GM19099 (cell line): Measurements from ENCODE around the gene SMIM41.

ENCODE experiments used
- POLR2A ChIP-seq: IDR thresholded peaks from 3 replicates; pipeline ENCODE4 v1.6.1; 2011; ENCODE audit warnings: low read depth; ENCODE audit not compliant: insufficient read length; ENCODE audit errors: extremely low read depth

SMIM41 gene

GRCh38 chr12:52139579-52140062 is 60.1 kb downstream of the SMIM41 start:
- TF ChIP-seq POLR2A, result no peak

GRCh38 chr12:52141306-52141705 is 61.8 kb downstream of the SMIM41 start:
- TF ChIP-seq POLR2A, result no peak

DNA sequence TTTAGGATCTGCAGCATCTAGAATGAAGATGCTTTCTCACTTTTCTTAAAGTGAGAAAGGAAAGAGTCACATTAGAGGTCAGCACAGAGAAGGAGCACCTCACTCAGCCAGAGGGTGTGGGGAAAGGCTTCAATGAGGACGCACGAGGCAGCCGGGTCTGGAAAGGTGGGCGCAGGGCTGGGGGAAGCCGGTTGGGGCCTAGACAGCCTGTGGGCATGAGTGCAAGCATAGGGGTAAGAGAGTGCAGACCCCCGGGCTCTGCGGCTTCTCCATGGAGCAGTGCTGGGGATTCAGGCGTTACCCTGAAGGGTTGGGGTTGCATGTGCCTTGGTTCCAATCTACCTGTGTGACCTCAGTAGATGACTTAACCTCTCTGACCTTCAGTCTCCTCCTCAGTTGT is 62.4 kb downstream of the SMIM41 start:
- TF ChIP-seq POLR2A, result no peak

DNA sequence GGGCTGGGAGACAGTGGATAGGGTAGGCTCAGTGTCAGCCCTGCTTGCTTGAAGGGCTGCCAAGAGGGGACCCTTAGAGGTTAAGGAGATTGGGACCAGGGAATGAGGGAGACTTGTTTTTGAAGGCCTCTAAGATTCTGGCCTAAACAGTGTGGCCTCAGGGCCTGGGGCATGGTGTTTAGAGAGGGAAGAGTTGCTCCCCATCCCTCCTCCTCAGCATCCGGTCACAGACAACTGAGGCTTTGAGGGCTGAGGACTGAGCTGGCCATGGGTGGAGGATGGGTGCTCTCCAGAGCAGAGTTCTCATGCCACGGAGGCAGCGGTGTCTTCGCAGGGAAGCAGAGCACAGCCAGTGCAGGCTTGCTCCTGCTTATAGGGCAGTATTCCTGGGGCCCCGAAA is 62.9 kb downstream of the SMIM41 start:
- TF ChIP-seq POLR2A, result no peak

DNA sequence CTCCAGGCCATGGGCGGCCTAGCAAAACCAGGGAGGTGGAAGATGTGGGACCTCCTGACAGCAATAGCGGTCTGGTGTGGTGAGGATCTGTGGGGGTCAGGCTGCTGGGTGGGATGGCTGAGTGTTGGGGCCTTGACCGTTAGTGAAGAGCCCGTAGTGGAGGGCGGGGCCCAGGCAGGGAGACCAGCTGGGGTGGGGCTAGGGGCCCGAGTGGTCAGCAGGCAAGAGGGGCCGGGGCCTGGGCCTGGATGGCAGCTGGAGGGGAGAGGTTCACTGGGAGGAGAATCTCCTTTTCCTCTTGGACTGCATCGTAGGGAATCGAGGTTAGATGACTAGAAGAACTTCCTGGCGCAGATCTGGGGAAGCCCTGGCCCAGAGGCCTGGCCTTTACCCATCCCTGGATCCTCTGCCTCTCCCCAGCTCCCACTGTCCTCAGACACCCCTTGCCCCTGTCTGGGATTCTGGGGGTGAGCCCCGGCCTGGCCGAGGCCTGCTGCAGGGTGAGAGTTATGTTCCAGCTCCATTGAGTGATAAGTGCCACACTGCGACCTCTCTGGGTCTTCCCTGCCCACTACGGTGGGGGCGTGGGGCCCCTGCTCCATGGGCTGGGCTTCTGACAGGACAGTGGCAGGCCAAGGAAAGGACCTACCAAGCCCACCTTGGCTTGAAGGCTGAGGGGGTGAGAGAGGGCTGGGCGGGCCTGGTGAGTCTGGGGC is 65.2 kb downstream of the SMIM41 start:
- no peak for TF ChIP-seq POLR2A

DNA sequence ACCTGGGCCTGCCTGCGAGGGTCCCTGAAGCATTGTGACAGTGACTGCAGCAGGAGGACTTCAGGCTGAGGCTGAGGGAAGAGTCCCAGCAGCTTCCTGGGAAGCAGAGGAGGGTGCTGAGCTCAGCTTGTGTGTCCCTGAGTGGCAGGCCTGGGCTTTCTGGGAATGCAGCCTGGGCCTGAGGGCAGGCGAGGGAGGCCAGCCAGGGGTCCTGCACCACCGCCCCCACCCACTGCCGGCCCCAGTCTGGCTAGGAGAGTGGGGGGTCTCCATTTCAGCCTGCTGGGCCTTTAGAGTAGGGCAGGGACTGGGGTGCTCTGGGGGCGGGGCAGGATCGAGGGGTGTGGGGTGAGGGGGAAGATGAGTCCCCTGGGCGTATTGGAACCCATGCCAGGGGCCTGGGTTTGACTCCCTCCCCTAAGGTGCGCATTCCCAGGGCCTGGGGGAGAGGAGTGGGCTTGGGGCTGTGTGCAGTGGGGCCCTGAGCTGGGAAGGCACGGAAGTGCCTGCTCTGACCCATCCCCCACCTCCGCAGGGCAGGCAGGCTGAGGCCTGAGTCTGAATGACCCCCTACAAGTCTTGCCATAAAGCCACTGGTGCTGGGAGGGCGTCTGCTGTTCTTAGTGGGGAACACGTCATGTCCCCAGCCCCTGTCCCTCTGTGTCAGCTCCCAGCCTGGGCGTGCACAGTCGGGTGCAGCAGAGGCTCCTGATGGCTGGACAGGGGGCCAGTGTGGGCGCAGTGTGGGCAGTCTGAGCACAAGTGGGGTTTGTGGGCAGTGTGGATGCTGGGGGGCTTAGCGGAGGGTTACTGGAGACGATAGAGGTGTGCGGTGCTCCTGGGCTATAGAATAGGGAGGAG is 66.0 kb downstream of the SMIM41 start:
- TF ChIP-seq POLR2A, result no peak

GRCh38 chr12:52146089-52146821 is 66.8 kb downstream of the SMIM41 start:
- no peak for TF ChIP-seq POLR2A

GRCh38 chr12:52146822-52147366 is 67.4 kb downstream of the SMIM41 start:
- no peak for TF ChIP-seq POLR2A

DNA sequence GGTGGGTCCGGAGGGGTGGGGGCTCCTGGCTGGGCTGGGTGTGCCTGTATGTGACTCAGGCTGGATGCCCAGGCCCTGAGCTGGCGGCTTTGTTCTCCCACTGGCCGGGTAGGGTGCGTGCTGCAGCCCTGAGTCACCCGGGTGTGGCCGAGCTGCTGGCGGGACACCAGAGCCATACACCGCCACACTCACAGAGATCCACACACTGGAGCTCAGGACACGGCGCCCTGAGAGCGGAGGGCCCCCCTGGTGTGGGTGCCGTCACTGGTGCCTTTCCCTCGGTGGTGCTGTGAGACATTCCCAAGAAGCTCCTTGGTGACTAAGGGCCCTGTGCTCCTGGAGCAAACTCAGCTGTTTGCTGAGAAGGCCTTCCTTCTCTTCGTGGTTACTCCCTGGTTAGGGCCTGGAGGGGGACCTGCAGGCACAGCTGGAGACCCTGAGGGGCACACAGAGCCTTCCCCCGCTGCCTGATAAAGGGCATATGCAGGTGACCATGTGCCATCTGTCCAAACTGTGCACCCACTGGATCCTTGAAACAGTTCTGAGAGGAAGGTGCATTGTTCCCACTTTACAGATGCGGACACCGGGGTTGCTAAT is 68.0 kb downstream of the SMIM41 start:
- no peak for TF ChIP-seq POLR2A

DNA sequence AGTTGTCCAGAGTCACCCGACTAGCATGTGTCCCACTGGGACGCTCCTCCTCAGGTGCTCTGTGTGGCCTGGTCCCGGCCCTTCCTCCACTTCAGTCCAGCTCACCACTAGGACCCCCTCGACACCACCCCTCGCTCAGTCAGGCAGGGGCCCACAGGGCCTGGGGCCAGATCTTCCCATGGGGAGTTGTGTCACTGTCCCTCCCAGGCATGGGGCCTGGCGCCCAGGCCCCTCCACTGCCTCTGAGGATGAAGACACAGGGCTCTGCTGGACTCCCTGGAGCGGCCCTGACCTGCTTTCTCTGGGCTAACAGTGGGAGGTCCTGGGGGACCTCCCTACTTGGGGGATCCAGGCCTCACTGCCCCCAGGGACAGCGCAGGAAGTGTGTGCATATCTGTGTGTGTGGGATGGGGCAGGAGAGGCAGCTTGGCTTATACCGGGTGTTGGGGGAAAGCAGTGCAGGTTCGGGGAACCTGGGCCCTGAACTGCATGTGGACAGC is 68.5 kb downstream of the SMIM41 start:
- TF ChIP-seq POLR2A, result no peak

DNA sequence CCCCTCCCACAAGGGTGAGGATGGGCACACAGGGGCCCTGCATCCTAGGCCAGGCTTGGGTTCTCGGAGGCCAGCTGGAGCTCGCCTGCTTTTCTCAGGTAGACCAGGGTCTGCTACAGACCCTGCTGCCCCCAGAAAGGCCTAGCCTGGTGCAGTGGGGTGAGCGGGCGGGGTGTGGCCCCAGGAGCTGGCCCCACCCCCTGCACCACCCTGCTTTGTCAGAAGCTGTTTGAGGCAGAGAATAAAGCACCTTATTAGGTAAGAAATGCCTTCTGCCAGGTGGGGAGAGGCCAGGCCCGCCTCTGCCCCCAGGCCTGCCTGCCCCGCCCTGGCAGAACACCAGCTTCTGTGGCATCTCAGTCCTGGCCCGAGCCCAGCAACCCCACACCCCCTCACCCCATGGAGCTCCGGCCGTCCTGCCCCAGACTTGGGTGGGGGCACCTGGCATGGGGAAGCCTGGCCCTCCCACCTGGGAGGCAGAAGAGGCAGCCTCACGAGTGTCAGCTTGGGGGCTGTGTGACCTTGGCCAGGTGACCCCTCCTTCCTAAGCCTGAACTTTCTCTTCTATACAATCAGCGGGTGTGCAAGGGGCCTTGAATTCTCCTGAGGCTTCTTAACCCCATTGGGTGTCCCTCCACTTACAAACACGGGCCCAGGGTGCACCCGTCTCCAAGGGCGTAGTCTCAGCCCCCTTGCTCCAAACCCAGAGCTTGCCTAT is 69.1 kb downstream of the SMIM41 start:
- TF ChIP-seq POLR2A, result no peak

GRCh38 chr12:52149182-52149641 is 69.7 kb downstream of the SMIM41 start:
- TF ChIP-seq POLR2A, result no peak

- TF ChIP-seq POLR2A, result no peak
Observed at GRCh38 chr12:52149651-52150241, 70.2 kb downstream of the SMIM41 start.
